ENCODE data around the gene THOC2. TPM values are rescaled to one million over a fixed set of nuclear protein-coding genes. Genes with fewer than 3 reads are reported as not detected.
"Not testable (repeated sequence)": the region's sequence is repeated elsewhere in the genome, so short reads cannot be mapped to it uniquely, and the experiment has no call there.

THOC2 gene
- total RNA-seq, 2 donors from 2014 or later = 88.8 to 93.2 TPM

DNA sequence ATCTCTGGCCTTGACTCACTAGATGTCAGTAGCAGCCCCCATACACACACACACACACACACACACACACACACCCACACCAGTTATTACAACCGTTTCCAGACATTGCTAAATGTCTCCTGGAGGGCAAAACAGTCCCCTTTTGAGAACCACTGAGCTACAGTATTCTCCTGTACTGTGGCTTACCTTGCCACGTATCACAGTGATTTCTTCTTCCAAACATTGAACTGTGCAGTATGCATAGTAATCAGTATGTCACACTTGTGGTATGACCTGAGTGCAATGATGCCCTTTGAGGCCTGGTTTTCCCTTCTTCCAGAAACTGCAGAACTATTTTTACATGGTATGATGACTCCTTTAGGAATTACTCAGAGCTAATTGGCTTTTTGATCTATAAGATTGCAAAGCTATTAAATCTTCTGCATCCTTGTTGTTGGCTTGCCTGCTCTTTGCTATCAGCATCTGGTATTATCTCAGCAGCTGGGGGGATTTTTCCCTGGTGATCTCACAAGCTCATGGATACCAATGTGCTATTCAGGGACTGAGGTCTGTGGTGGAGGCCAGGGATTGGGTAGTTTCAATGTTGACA, 3.6 kb upstream of the THOC2 start:
- Mint-ChIP-seq H3K36me3 (ENCODE audit: low read depth) (peaks cover 3% of the 10 kb centered on the region), H3K4me3 (no peak overlapping the region), H3K27ac (no peak overlapping the region), H3K9me3 (peaks cover 67% of the 10 kb centered on the region), H3K4me1 (peaks cover 7% of the 10 kb centered on the region), H3K27me3 (ENCODE audit: insufficient read depth) (no peaks in the 10 kb centered on the region)
- no peak for DNase-seq
- 94 to 100% methylated on average over 1 to 2 of the region's 2 CpGs for WGBS, 2 experiments (ENCODE audit: insufficient coverage in 1 of 2, insufficient read length in 1 of 2)
- Histone ChIP-seq H3K27me3 (ENCODE audit: control insufficient read depth, insufficient read depth, low read length, poor library complexity, severe bottlenecking) (no peaks in the 10 kb centered on the region), H3K4me1 (ENCODE audit: control insufficient read depth, insufficient read depth, low read length) (no peaks in the 10 kb centered on the region), H3K27ac (ENCODE audit: low read depth, low read length) (no peak overlapping the region), H3K9me3 (ENCODE audit: control insufficient read depth, low read length) (no peaks in the 10 kb centered on the region), H3K4me3 (ENCODE audit: low read length) (no peak overlapping the region), H3K9ac (ENCODE audit: extremely low read depth, low read length, poor library complexity, severe bottlenecking) (no peak overlapping the region), H3K36me3 (ENCODE audit: control insufficient read depth, insufficient read depth, low read length) (no peaks in the 10 kb centered on the region)
- TF ChIP-seq, protein P1, sequence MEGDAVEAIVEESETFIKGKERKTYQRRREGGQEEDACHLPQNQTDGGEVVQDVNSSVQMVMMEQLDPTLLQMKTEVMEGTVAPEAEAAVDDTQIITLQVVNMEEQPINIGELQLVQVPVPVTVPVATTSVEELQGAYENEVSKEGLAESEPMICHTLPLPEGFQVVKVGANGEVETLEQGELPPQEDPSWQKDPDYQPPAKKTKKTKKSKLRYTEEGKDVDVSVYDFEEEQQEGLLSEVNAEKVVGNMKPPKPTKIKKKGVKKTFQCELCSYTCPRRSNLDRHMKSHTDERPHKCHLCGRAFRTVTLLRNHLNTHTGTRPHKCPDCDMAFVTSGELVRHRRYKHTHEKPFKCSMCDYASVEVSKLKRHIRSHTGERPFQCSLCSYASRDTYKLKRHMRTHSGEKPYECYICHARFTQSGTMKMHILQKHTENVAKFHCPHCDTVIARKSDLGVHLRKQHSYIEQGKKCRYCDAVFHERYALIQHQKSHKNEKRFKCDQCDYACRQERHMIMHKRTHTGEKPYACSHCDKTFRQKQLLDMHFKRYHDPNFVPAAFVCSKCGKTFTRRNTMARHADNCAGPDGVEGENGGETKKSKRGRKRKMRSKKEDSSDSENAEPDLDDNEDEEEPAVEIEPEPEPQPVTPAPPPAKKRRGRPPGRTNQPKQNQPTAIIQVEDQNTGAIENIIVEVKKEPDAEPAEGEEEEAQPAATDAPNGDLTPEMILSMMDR (conservative IDR thresholded peaks at IDR 0.05) = no peak

DNA sequence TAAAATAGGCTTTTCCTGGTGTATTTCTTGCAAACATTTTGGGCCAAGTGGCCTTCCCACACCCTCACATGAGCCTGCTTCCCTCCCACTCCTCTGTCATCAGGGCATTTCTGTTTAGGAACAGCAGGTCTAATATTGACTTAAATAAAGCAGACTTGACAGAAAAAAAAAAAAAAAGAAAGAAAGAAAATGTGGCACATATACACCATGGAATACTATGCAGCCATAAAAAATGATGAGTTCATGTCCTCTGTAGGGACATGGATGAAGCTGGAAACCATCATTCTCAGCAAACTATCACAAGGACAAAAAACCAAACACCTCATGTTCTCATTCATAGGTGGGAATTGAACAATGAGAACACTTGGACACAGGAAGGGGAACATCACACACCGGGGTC, 2.3 kb upstream of the THOC2 start:
- H3K4me1 Mint-ChIP-seq; H3K9me3 ChIP-seq (ENCODE audit: control insufficient read depth, low read length); H3K4me3 ChIP-seq (ENCODE audit: low read length); H3K36me3 ChIP-seq (ENCODE audit: control insufficient read depth, insufficient read depth, low read length); H3K27ac Mint-ChIP-seq; H3K27me3 ChIP-seq (ENCODE audit: control insufficient read depth, insufficient read depth, low read length, poor library complexity, severe bottlenecking); DNase-seq; H3K27me3 Mint-ChIP-seq (ENCODE audit: insufficient read depth); H3K27ac ChIP-seq (ENCODE audit: low read depth, low read length); H3K4me1 ChIP-seq (ENCODE audit: control insufficient read depth, insufficient read depth, low read length); H3K4me3 Mint-ChIP-seq; H3K36me3 Mint-ChIP-seq (ENCODE audit: low read depth); H3K9ac ChIP-seq (ENCODE audit: extremely low read depth, low read length, poor library complexity, severe bottlenecking): not testable (repeated sequence)
- peaks cover 54% of the 10 kb centered on the region for H3K9me3 Mint-ChIP-seq
- WGBS, 2 experiments (ENCODE audit: insufficient coverage in 1 of 2, insufficient read length in 1 of 2) = no CpG with 5 or more reads among the region's 1 CpG

DNA sequence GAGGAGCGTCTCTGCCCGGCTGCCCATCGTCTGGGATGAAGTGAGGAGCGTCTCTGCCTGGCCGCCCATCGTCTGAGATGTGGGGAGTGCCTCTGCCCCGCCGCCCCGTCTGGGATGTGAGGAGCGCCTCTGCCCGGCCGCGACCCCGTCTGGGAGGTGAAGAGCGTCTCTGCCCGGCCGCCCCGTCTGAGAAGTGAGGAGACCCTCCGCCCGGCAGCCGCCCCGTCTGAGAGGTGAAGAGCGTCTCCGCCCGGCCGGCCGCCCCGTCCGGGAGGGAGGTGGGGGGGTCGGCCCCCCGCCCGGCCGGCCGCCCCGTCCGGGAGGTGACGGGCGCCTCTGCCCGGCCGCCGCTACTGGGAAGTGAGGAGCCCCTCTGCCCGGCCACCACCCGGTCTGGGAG, 1.2 kb upstream of the THOC2 start:
- not testable (repeated sequence) for H3K4me1 Mint-ChIP-seq; DNase-seq; H3K4me3 ChIP-seq (ENCODE audit: low read length); H3K27ac Mint-ChIP-seq; H3K27ac ChIP-seq (ENCODE audit: low read depth, low read length); H3K4me3 Mint-ChIP-seq; H3K9me3 ChIP-seq (ENCODE audit: control insufficient read depth, low read length); H3K36me3 ChIP-seq (ENCODE audit: control insufficient read depth, insufficient read depth, low read length); H3K27me3 Mint-ChIP-seq (ENCODE audit: insufficient read depth); H3K4me1 ChIP-seq (ENCODE audit: control insufficient read depth, insufficient read depth, low read length); H3K27me3 ChIP-seq (ENCODE audit: control insufficient read depth, insufficient read depth, low read length, poor library complexity, severe bottlenecking); H3K36me3 Mint-ChIP-seq (ENCODE audit: low read depth); H3K9ac ChIP-seq (ENCODE audit: extremely low read depth, low read length, poor library complexity, severe bottlenecking)
- H3K9me3 Mint-ChIP-seq = peaks cover 55% of the 10 kb centered on the region
- WGBS, 2 experiments (ENCODE audit: insufficient coverage in 1 of 2, insufficient read length in 1 of 2) = 91% methylated on average over 11 of the region's 43 CpGs; no CpG with 5 or more reads in 1 of the 2 experiments

DNA sequence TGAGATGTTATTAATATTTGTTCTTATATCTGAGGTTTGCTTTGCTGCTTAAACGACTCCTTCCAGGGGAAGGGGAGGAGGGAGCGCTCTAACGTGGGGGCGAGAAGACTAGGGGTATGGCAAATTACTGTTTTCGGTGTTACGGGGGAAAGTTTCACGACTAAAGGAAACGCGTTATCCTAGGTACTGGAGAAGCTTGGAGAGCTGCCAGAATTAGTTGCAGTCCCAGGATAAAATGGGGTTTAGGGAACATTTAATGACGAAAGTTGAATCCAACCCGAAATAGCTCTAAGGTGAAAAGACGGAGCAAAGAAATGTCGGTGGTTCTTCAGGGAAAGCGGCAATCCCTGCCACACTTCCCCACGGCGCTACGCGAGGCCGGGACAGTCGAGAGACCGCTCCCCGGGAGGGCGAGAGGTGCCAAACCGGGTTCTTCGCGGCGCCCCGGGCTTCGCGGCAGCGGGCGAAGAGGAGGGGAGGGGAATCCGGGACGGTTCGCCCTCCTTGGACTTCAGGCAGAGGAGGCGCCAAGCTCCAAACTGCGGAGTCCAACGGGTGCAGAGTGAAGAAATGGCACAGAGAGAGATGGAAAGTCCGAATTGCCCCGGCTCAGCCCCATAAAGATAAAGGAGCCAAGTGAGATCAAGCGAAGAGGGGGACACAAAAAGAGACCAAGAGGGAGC, 724 bp downstream of the THOC2 start:
- H3K27me3 Mint-ChIP-seq (ENCODE audit: insufficient read depth) = no peaks in the 10 kb centered on the region
- peak overlapping the region; percentile 82 for H3K9ac ChIP-seq (ENCODE audit: extremely low read depth, low read length, poor library complexity, severe bottlenecking)
- no peaks in the 10 kb centered on the region for H3K4me1 ChIP-seq (ENCODE audit: control insufficient read depth, insufficient read depth, low read length)
- TF ChIP-seq, protein P1 (conservative IDR thresholded peaks at IDR 0.05) = no peak
- H3K4me3 ChIP-seq (ENCODE audit: low read length) = peak overlapping the region; percentile 93
- peak overlapping the region; percentile 95 for H3K4me3 Mint-ChIP-seq
- no peaks in the 10 kb centered on the region for H3K9me3 ChIP-seq (ENCODE audit: control insufficient read depth, low read length)
- peaks cover 8% of the 10 kb centered on the region for H3K36me3 Mint-ChIP-seq (ENCODE audit: low read depth)
- no peaks in the 10 kb centered on the region for H3K27me3 ChIP-seq (ENCODE audit: control insufficient read depth, insufficient read depth, low read length, poor library complexity, severe bottlenecking)
- H3K9me3 Mint-ChIP-seq = peaks cover 50% of the 10 kb centered on the region
- H3K27ac ChIP-seq (ENCODE audit: low read depth, low read length) = peak overlapping the region; percentile 63
- H3K4me1 Mint-ChIP-seq = peaks cover 2% of the 10 kb centered on the region
- DNase-seq = peak; percentile 66
- H3K27ac Mint-ChIP-seq = peak overlapping the region; percentile 96
- no peaks in the 10 kb centered on the region for H3K36me3 ChIP-seq (ENCODE audit: control insufficient read depth, insufficient read depth, low read length)
- WGBS, 2 experiments (ENCODE audit: insufficient coverage in 1 of 2, insufficient read length in 1 of 2) = 0% methylated on average over 3 to 41 of the region's 41 CpGs
